ENCODE measurements around the gene PPFIA2.

The PPFIA2 gene

GRCh38 chr12:81253360-81253759 is 505.8 kb downstream of the PPFIA2 start:
- no peaks in the 10 kb centered on the region for H3K79me2 ChIP-seq (ENCODE audit: control insufficient read depth, insufficient read depth, low read length, unreplicated experiment)
- H3K4me1 ChIP-seq (ENCODE audit: control insufficient read depth, insufficient read depth, low read length, unreplicated experiment), result peaks cover 3% of the 10 kb centered on the region
- H3K4me3 ChIP-seq (ENCODE audit: low read depth, low read length), result no peak overlapping the region
- H3K36me3 ChIP-seq (ENCODE audit: insufficient read depth, low read length), result no peaks in the 10 kb centered on the region
- H2AFZ ChIP-seq (ENCODE audit: low read length, unreplicated experiment), result no peak overlapping the region
- H3K27me3 ChIP-seq (ENCODE audit: insufficient read depth, low read length), result no peaks in the 10 kb centered on the region
- no peak overlapping the region for H3K27ac ChIP-seq (ENCODE audit: low read depth, low read length)

GRCh38 chr12:81252228-81252627 is 506.9 kb downstream of the PPFIA2 start:
- Histone ChIP-seq H3K36me3 (ENCODE audit: insufficient read depth, low read length) (no peaks in the 10 kb centered on the region), H3K4me3 (ENCODE audit: low read depth, low read length) (no peak overlapping the region), H3K27ac (ENCODE audit: low read depth, low read length) (no peak overlapping the region), H3K4me1 (ENCODE audit: control insufficient read depth, insufficient read depth, low read length, unreplicated experiment) (peaks cover 3% of the 10 kb centered on the region), H3K27me3 (ENCODE audit: insufficient read depth, low read length) (no peaks in the 10 kb centered on the region), H2AFZ (ENCODE audit: low read length, unreplicated experiment) (no peak overlapping the region), H3K79me2 (ENCODE audit: control insufficient read depth, insufficient read depth, low read length, unreplicated experiment) (no peaks in the 10 kb centered on the region)

DNA sequence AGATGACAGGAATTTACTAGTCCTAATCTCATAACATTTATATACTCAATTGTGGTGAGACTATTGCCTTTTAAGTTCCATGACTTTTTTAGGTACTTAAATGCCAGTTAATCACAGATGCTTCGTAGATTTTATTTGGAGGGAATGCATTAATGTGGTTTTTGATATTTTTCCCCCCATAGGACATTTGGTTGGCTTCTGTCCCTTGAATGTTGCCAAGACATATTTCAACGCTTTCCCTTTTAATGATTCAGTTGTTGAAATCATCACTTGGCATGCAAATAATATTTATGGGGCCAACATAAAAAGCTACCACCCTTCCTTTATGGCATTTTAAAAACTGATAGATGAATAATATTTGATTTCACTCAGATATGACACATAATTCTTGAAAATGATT is 509.2 kb downstream of the PPFIA2 start:
- Histone ChIP-seq H3K36me3 (ENCODE audit: insufficient read depth, low read length) (no peaks in the 10 kb centered on the region), H3K27me3 (ENCODE audit: insufficient read depth, low read length) (no peaks in the 10 kb centered on the region), H2AFZ (ENCODE audit: low read length, unreplicated experiment) (no peak overlapping the region), H3K4me1 (ENCODE audit: control insufficient read depth, insufficient read depth, low read length, unreplicated experiment) (peaks cover 3% of the 10 kb centered on the region), H3K27ac (ENCODE audit: low read depth, low read length) (no peak overlapping the region), H3K4me3 (ENCODE audit: low read depth, low read length) (no peak overlapping the region), H3K79me2 (ENCODE audit: control insufficient read depth, insufficient read depth, low read length, unreplicated experiment) (no peaks in the 10 kb centered on the region)

DNA sequence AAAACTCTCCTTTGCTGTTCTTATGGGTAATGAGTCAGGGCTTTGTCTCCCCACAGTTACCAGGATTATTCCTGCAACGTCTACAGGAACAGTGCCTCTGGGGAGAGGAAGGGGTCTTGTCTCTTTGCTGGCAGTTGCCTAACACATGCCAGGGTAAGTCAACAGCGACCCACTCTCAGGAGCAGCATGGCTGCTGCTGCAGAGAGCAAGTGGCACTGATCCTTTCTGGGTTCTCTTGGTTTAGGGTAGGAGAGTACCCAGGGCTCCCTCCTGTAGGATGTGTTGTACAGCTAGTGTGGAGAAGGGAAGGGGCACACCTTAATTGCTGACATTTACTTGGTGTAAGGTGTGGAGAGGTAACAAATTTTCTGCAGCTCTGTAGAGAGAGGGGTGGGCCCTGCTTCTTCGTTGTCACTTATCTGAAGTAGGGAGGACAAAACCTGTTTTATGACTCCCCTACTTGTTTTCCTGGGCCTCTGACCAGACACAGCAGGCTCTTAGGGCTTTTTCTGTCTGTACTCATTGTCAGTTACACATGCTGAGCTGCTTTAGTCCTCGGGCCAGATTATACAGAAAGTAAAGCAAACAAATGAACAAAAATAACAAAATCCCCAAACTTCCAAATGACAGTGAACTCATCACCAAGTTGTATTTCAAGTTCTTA is 513.1 kb downstream of the PPFIA2 start:
- H3K36me3 ChIP-seq (ENCODE audit: insufficient read depth, low read length), result no peaks in the 10 kb centered on the region
- H3K27me3 ChIP-seq (ENCODE audit: insufficient read depth, low read length), result no peaks in the 10 kb centered on the region
- H3K4me3 ChIP-seq (ENCODE audit: low read depth, low read length), result no peak overlapping the region
- peaks cover 3% of the 10 kb centered on the region for H3K4me1 ChIP-seq (ENCODE audit: control insufficient read depth, insufficient read depth, low read length, unreplicated experiment)
- H3K79me2 ChIP-seq (ENCODE audit: control insufficient read depth, insufficient read depth, low read length, unreplicated experiment), result no peaks in the 10 kb centered on the region
- H3K27ac ChIP-seq (ENCODE audit: low read depth, low read length), result no peak overlapping the region
- no peak overlapping the region for H2AFZ ChIP-seq (ENCODE audit: low read length, unreplicated experiment)

DNA sequence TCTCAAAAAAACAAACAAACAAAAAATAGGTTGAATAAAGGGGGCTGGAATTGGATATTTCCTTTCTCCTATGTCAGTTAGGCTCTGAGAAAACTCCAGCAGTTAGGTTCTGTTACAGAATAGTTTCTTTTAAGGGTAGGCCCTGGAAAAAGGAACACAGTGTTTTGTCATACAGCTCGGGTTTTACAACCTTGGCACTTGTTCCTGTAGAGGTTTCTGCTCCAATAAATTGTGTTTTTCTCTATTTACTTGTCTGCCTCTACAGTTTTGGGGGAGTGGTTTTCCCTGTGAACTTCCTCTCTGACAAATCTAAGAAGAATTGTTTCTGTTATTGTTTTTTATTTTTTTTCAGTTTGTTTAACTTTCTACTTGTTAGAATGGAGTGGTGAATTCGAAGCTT is 513.7 kb downstream of the PPFIA2 start:
- Histone ChIP-seq H3K27ac (ENCODE audit: low read depth, low read length) (no peak overlapping the region), H3K27me3 (ENCODE audit: insufficient read depth, low read length) (no peaks in the 10 kb centered on the region), H3K36me3 (ENCODE audit: insufficient read depth, low read length) (no peaks in the 10 kb centered on the region), H2AFZ (ENCODE audit: low read length, unreplicated experiment) (no peak overlapping the region), H3K79me2 (ENCODE audit: control insufficient read depth, insufficient read depth, low read length, unreplicated experiment) (no peaks in the 10 kb centered on the region), H3K4me1 (ENCODE audit: control insufficient read depth, insufficient read depth, low read length, unreplicated experiment) (peaks cover 3% of the 10 kb centered on the region), H3K4me3 (ENCODE audit: low read depth, low read length) (no peak overlapping the region)

- Histone ChIP-seq H3K36me3 (ENCODE audit: insufficient read depth, low read length) (no peaks in the 10 kb centered on the region), H2AFZ (ENCODE audit: low read length, unreplicated experiment) (no peak overlapping the region), H3K4me3 (ENCODE audit: low read depth, low read length) (no peak overlapping the region), H3K27ac (ENCODE audit: low read depth, low read length) (no peak overlapping the region), H3K27me3 (ENCODE audit: insufficient read depth, low read length) (no peaks in the 10 kb centered on the region), H3K4me1 (ENCODE audit: control insufficient read depth, insufficient read depth, low read length, unreplicated experiment) (no peaks in the 10 kb centered on the region), H3K79me2 (ENCODE audit: control insufficient read depth, insufficient read depth, low read length, unreplicated experiment) (no peaks in the 10 kb centered on the region)
Observed at GRCh38 chr12:81231574-81232368, 527.4 kb downstream of the PPFIA2 start.

GRCh38 chr12:81229759-81230158 is 529.4 kb downstream of the PPFIA2 start:
- no peak overlapping the region for H3K27ac ChIP-seq (ENCODE audit: low read depth, low read length)
- no peaks in the 10 kb centered on the region for H3K4me1 ChIP-seq (ENCODE audit: control insufficient read depth, insufficient read depth, low read length, unreplicated experiment)
- H3K27me3 ChIP-seq (ENCODE audit: insufficient read depth, low read length), result no peaks in the 10 kb centered on the region
- no peak overlapping the region for H3K4me3 ChIP-seq (ENCODE audit: low read depth, low read length)
- H3K36me3 ChIP-seq (ENCODE audit: insufficient read depth, low read length), result no peaks in the 10 kb centered on the region
- H3K79me2 ChIP-seq (ENCODE audit: control insufficient read depth, insufficient read depth, low read length, unreplicated experiment), result no peaks in the 10 kb centered on the region
- H2AFZ ChIP-seq (ENCODE audit: low read length, unreplicated experiment), result no peak overlapping the region

DNA sequence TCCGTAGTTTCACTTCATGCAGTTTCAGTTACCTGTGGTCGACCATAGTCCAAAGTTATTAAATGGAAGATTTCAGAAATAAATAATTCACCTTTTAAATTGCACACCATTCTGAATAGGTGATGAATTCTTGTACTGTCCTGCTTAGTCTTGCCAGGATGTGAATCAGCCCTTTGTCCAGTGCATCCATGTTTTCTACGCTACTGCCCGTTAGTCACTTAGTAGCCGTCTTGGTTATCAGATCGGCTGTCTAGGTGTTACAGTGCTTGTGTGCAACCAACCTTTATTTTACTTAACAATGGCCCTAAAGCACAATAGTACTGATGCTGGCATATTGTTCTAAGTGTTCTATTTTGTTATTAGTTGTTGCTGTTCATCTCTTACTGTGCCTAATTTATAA is 534.5 kb downstream of the PPFIA2 start:
- H3K4me3 ChIP-seq (ENCODE audit: low read depth, low read length), result no peak overlapping the region
- no peak overlapping the region for H2AFZ ChIP-seq (ENCODE audit: low read length, unreplicated experiment)
- peaks cover 4% of the 10 kb centered on the region for H3K4me1 ChIP-seq (ENCODE audit: control insufficient read depth, insufficient read depth, low read length, unreplicated experiment)
- H3K79me2 ChIP-seq (ENCODE audit: control insufficient read depth, insufficient read depth, low read length, unreplicated experiment), result no peaks in the 10 kb centered on the region
- H3K27me3 ChIP-seq (ENCODE audit: insufficient read depth, low read length), result no peaks in the 10 kb centered on the region
- H3K36me3 ChIP-seq (ENCODE audit: insufficient read depth, low read length), result no peaks in the 10 kb centered on the region
- no peak overlapping the region for H3K27ac ChIP-seq (ENCODE audit: low read depth, low read length)

GRCh38 chr12:81222846-81223592 is 536.1 kb downstream of the PPFIA2 start:
- H3K27ac ChIP-seq (ENCODE audit: low read depth, low read length), result no peak overlapping the region
- H3K27me3 ChIP-seq (ENCODE audit: insufficient read depth, low read length), result no peaks in the 10 kb centered on the region
- H3K36me3 ChIP-seq (ENCODE audit: insufficient read depth, low read length), result no peaks in the 10 kb centered on the region
- H3K4me1 ChIP-seq (ENCODE audit: control insufficient read depth, insufficient read depth, low read length, unreplicated experiment), result peaks cover 4% of the 10 kb centered on the region
- H2AFZ ChIP-seq (ENCODE audit: low read length, unreplicated experiment), result no peak overlapping the region
- no peak overlapping the region for H3K4me3 ChIP-seq (ENCODE audit: low read depth, low read length)
- H3K79me2 ChIP-seq (ENCODE audit: control insufficient read depth, insufficient read depth, low read length, unreplicated experiment), result no peaks in the 10 kb centered on the region

- Histone ChIP-seq H3K79me2 (ENCODE audit: control insufficient read depth, insufficient read depth, low read length, unreplicated experiment) (no peaks in the 10 kb centered on the region), H3K36me3 (ENCODE audit: insufficient read depth, low read length) (no peaks in the 10 kb centered on the region), H3K4me3 (ENCODE audit: low read depth, low read length) (no peak overlapping the region), H2AFZ (ENCODE audit: low read length, unreplicated experiment) (no peak overlapping the region), H3K4me1 (ENCODE audit: control insufficient read depth, insufficient read depth, low read length, unreplicated experiment) (peaks cover 4% of the 10 kb centered on the region), H3K27me3 (ENCODE audit: insufficient read depth, low read length) (no peaks in the 10 kb centered on the region), H3K27ac (ENCODE audit: low read depth, low read length) (no peak overlapping the region)
Observed at GRCh38 chr12:81221681-81222080, 537.5 kb downstream of the PPFIA2 start.

Measured in ACC112 (cell line).